ENCODE measurements around the gene TMEM204.
A peak's percentile ranks its signal among the peaks of the same experiment; 100 is the strongest.

TMEM204 gene

GRCh38 chr16:1508494-1509187 is 24.8 kb upstream of the TMEM204 start:
- no peak for TF ChIP-seq CTCF (IDR thresholded peaks at IDR 0.05)
- peaks cover 30% of the 10 kb centered on the region for H3K36me3 Mint-ChIP-seq (ENCODE audit: low read depth)
- H3K4me3 Mint-ChIP-seq: no peak overlapping the region

GRCh38 chr16:1509307-1510221 is 23.9 kb upstream of the TMEM204 start:
- no peak for TF ChIP-seq CTCF (IDR thresholded peaks at IDR 0.05)
- Mint-ChIP-seq H3K36me3 (ENCODE audit: low read depth) (peaks cover 36% of the 10 kb centered on the region), H3K4me1 (peaks cover 7% of the 10 kb centered on the region), H3K27me3 (ENCODE audit: low read depth, poor library complexity) (no peaks in the 10 kb centered on the region), H3K4me3 (no peak overlapping the region), H3K27ac (peak overlapping the region; percentile 72), H3K9me3 (peaks cover 23% of the 10 kb centered on the region)
- DNase-seq: no peak

More at GRCh38 chr16:1508494-1509187, 24.8 kb upstream of the TMEM204 start:
- H3K4me1 Mint-ChIP-seq: peaks cover 7% of the 10 kb centered on the region
- peaks cover 15% of the 10 kb centered on the region for H3K9me3 Mint-ChIP-seq
- no peak overlapping the region for H3K27ac Mint-ChIP-seq
- H3K27me3 Mint-ChIP-seq (ENCODE audit: low read depth, poor library complexity): no peaks in the 10 kb centered on the region
- DNase-seq: no peak

GRCh38 chr16:1510272-1510671 is 23.2 kb upstream of the TMEM204 start:
- Mint-ChIP-seq H3K4me1 (peaks cover 7% of the 10 kb centered on the region), H3K27me3 (ENCODE audit: low read depth, poor library complexity) (no peaks in the 10 kb centered on the region), H3K36me3 (ENCODE audit: low read depth) (peaks cover 43% of the 10 kb centered on the region), H3K9me3 (peaks cover 30% of the 10 kb centered on the region), H3K4me3 (no peak overlapping the region), H3K27ac (peak overlapping the region; percentile 72)
- no peak for TF ChIP-seq CTCF (IDR thresholded peaks at IDR 0.05)
- DNase-seq: no peak

- Mint-ChIP-seq H3K4me3 (no peak overlapping the region), H3K27me3 (ENCODE audit: low read depth, poor library complexity) (no peaks in the 10 kb centered on the region), H3K4me1 (peaks cover 7% of the 10 kb centered on the region), H3K36me3 (ENCODE audit: low read depth) (peaks cover 50% of the 10 kb centered on the region), H3K9me3 (peaks cover 36% of the 10 kb centered on the region), H3K27ac (no peak overlapping the region)
- TF ChIP-seq CTCF (IDR thresholded peaks at IDR 0.05): no peak
- DNase-seq: no peak
Observed at GRCh38 chr16:1510941-1511351, 22.5 kb upstream of the TMEM204 start.

- peak overlapping the region; percentile 58 for H3K27ac Mint-ChIP-seq
- H3K4me3 Mint-ChIP-seq: no peak overlapping the region
- H3K27me3 Mint-ChIP-seq (ENCODE audit: low read depth, poor library complexity): no peaks in the 10 kb centered on the region
- H3K9me3 Mint-ChIP-seq: peaks cover 44% of the 10 kb centered on the region
- peaks cover 7% of the 10 kb centered on the region for H3K4me1 Mint-ChIP-seq
- no peak for TF ChIP-seq CTCF (IDR thresholded peaks at IDR 0.05)
- H3K36me3 Mint-ChIP-seq (ENCODE audit: low read depth): peaks cover 60% of the 10 kb centered on the region
- no peak for DNase-seq
Observed at GRCh38 chr16:1511662-1512569, 21.6 kb upstream of the TMEM204 start.
